Measurements from ENCODE around the gene FADS3. TPM values are rescaled to one million over a fixed set of nuclear protein-coding genes. Genes with fewer than 3 reads are reported as not detected.
A peak's percentile ranks its signal among the peaks of the same experiment; 100 is the strongest.
"Not testable (repeated sequence)": the region's sequence is repeated elsewhere in the genome, so short reads cannot be mapped to it uniquely, and the experiment has no call there.

The FADS3 gene
- polyA plus RNA-seq, 1 donor, result 49.6 TPM

- DNase-seq, result peak; percentile 63
These were observed 6.3 kb upstream of the FADS3 start for GRCh38 chr11:61897387-61898246.

GRCh38 chr11:61896665-61897386 is 5.5 kb upstream of the FADS3 start:
- no peak for DNase-seq

GRCh38 chr11:61895718-61896059 is 4.3 kb upstream of the FADS3 start:
- DNase-seq, result no peak

GRCh38 chr11:61895046-61895717 is 3.8 kb upstream of the FADS3 start:
- DNase-seq, result no peak

- DNase-seq, result peak; percentile 81
These were observed 2.6 kb upstream of the FADS3 start for GRCh38 chr11:61893981-61894380.

GRCh38 chr11:61892085-61892370 is 683 bp upstream of the FADS3 start:
- no peak for DNase-seq

- DNase-seq, result no peak
These were observed 615 bp downstream of the FADS3 start for GRCh38 chr11:61890529-61891330.

- DNase-seq, result no peak
These were observed 1.5 kb downstream of the FADS3 start for GRCh38 chr11:61889831-61890230.

- DNase-seq, result no peak
These were observed 2.8 kb downstream of the FADS3 start for GRCh38 chr11:61888590-61888989.

GRCh38 chr11:61887839-61888494 is 3.4 kb downstream of the FADS3 start:
- DNase-seq, result no peak

- DNase-seq, result no peak
These were observed 4.7 kb downstream of the FADS3 start for GRCh38 chr11:61886643-61887042.

- DNase-seq, result no peak
These were observed 5.4 kb downstream of the FADS3 start for GRCh38 chr11:61885784-61886580.

- DNase-seq, result no peak
These were observed 6.1 kb downstream of the FADS3 start for GRCh38 chr11:61885166-61885778.

GRCh38 chr11:61883947-61884346 is 7.4 kb downstream of the FADS3 start:
- DNase-seq, result no peak

- DNase-seq, result no peak
These were observed 8.0 kb downstream of the FADS3 start for GRCh38 chr11:61883327-61883726.

- no peak for DNase-seq
These were observed 8.5 kb downstream of the FADS3 start for GRCh38 chr11:61882879-61883278.

GRCh38 chr11:61882267-61882666 is 9.1 kb downstream of the FADS3 start:
- DNase-seq, result not testable (repeated sequence)

- DNase-seq, result no peak
These were observed 9.9 kb downstream of the FADS3 start for GRCh38 chr11:61881397-61881796.

GRCh38 chr11:61880454-61880853 is 10.9 kb downstream of the FADS3 start:
- no peak for DNase-seq

- no peak for DNase-seq
These were observed 11.3 kb downstream of the FADS3 start for GRCh38 chr11:61880031-61880430.

GRCh38 chr11:61879152-61879551 is 12.2 kb downstream of the FADS3 start:
- DNase-seq, result no peak
